LNCAP (cell line): Measurements from ENCODE around the gene RBM15B.

Source experiments
- TF ChIP-seq, protein P1 (sequence below): fragments of 450-650 bp; IDR thresholded peaks from 2 replicates; pipeline ENCODE4 v1.5.1; 2017; ENCODE audit warnings: mild to moderate bottlenecking

The RBM15B gene

DNA sequence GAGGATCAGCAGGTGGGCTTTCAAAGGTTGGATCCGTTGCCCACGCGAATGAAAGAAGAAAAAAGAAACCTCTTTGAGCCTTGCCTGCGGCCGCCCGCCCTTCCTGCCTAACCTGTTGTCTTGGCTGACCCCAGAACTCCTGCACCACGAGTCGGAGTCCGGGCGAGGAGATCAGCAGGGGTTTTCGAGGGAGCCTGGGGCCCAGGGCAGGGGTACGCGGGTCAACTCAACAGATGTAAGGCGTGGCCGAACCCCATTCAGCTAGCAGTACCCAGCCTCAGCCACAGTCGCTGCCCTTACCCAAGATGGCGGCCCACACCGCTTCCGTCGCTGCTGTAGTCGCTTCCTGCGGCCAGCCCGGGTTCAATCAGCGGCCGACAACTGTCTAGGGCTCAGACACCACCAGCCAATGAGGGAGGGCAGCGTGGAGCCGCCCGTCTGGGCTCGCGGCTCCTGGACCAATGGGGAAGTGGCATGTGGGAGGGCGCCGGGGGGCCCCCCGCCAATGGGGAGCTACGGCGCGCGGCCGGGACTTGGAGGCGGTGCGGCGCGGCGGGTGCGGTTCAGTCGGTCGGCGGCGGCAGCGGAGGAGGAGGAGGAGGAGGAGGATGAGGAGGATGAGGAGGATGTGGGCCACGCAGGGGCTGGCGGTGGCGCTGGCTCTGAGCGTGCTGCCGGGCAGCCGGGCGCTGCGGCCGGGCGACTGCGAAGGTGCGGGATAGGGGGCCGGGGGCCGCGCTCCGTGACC lies 6.2 kb upstream of the RBM15B start, which contains the start of gene MANF:
TSS of gene MANF (plus strand) at position 566 of the 748 bp plus-strand sequence. CDS start at position 618, 52 bp downstream.
- TF ChIP-seq, protein P1, sequence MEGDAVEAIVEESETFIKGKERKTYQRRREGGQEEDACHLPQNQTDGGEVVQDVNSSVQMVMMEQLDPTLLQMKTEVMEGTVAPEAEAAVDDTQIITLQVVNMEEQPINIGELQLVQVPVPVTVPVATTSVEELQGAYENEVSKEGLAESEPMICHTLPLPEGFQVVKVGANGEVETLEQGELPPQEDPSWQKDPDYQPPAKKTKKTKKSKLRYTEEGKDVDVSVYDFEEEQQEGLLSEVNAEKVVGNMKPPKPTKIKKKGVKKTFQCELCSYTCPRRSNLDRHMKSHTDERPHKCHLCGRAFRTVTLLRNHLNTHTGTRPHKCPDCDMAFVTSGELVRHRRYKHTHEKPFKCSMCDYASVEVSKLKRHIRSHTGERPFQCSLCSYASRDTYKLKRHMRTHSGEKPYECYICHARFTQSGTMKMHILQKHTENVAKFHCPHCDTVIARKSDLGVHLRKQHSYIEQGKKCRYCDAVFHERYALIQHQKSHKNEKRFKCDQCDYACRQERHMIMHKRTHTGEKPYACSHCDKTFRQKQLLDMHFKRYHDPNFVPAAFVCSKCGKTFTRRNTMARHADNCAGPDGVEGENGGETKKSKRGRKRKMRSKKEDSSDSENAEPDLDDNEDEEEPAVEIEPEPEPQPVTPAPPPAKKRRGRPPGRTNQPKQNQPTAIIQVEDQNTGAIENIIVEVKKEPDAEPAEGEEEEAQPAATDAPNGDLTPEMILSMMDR: no peak

DNA sequence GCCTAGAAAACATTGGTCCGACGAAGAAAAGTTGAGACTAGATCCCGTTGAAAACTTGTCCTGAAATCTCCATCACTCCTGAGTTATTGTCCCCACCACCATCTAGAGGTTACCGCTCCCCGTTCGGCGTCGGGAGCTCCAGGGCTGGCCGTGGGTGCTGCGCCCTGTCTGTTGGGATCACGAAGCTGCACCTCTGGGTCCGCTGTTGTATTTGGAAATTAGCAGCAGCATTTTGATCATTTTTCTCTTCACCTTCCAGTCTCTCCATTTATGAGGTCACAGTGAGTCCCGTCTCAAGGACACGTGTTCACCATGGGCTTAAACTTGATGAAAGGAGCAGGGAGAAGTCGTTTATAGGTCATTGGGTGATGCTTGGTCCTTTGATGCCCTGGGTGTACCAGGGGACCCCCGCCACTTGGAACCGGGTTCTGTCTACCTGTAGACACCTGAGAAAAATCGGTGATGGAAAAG lies 5.4 kb upstream of the RBM15B start:
- TF ChIP-seq, protein P1: no peak

DNA sequence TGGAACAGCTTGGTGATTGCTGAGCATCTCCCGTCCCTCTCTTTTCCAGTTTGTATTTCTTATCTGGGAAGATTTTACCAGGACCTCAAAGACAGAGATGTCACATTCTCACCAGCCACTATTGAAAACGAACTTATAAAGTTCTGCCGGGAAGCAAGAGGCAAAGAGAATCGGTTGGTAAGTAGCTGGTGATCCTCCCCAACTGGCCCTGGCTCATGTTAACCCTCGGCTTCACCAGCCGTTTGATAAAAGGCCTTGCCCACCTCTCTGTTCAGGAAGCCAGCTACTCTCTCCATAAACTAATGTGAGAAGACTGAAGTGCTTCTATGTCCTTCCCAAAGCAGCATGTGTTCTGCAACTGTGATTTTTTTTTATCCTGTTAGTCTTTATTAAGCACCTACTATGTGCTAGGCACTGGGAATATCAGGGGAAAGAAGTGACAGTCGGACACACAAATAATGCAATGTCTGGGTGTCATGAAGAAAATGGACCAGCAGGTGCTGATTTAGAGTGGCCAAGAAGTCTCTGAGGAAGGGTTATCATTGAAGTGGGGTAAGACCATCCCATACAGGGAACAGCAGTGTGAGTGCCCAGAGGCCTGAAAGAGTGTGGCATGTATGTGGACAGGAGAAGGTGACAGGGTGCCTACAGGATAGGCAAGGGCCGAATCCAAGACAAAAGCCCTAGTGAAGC lies 4.8 kb upstream of the RBM15B start:
- TF ChIP-seq, protein P1: no peak

DNA sequence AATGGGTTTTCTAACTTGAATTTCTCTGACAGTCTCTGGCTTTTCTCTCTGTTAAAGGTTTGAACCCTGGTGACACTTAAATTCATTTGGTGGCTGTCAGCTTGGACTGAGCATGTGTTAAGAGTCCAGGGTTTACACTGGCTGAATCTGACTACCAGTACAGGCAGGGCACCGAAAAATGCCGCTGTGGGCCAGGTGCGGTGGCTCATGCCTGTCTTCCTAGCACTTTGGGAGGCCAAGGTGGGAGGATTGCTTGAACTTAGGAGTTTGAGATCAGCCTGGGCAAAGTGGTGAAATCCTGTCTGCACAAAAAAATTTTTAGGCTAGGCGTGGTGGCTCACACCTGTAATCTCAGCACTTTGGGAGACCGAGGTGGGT lies 4.2 kb upstream of the RBM15B start:
- TF ChIP-seq, protein P1: no peak

DNA sequence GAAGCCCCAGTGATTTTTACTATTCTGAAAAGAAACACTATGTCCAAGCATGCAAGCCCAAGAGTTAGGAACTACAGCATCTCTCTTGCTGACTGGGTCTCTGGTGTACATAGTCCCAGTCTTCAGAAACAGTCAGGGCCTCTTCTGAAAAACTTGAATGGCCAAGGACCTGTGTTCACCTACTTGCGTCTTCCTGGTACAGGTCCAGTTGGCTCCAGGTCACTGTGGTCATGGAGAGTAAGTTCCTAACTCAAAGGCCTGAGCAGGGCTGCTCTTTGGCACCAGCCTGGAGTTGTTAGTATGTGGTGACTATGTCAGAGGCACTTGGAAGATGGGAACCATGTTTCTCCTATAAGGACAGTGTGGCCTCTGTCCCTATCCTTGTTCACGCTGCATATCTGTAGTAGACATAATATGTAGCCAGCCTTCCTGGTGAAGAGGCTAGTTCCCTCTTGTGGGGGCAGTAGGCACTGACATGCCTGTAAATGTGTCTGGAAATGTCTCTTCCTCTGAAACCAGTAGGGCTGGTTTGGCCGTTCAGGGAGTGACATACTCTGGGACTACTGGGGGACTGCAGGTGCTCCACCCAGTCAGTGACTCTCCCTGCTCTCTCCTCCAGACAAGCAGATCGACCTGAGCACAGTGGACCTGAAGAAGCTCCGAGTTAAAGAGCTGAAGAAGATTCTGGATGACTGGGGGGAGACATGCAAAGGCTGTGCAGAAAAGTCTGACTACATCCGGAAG lies 2.6 kb upstream of the RBM15B start:
- TF ChIP-seq, protein P1: peak; percentile 53

- TF ChIP-seq, protein P1: peak; percentile 92
Observed at GRCh38 chr3:51389423-51390183, 1.5 kb upstream of the RBM15B start.
